HG02763 (cell line): ENCODE measurements around the gene MCF2L.

Source experiments
- ATAC-seq: cut with Tn5 transposase; IDR thresholded peaks from one replicate; pipeline ENCODE4 v1.9.1; 2021; ENCODE audit warnings: mild to moderate bottlenecking, moderate library complexity; ENCODE audit not compliant: unreplicated experiment

The MCF2L gene

GRCh38 chr13:113014752-113015745 lies 46.0 kb downstream of the MCF2L start:
- ATAC-seq: no peak

- no peak for ATAC-seq
These were observed 47.0 kb downstream of the MCF2L start for GRCh38 chr13:113015826-113016525.

- no peak for ATAC-seq
These were observed 47.7 kb downstream of the MCF2L start for GRCh38 chr13:113016526-113017295.

- no peak for ATAC-seq
These were observed 48.6 kb downstream of the MCF2L start for GRCh38 chr13:113017506-113018215.

- no peak for ATAC-seq
These were observed 49.9 kb downstream of the MCF2L start for GRCh38 chr13:113018676-113019465.

- no peak for ATAC-seq
These were observed 51.5 kb downstream of the MCF2L start for GRCh38 chr13:113020323-113021080.

- ATAC-seq: no peak
These were observed 52.4 kb downstream of the MCF2L start for GRCh38 chr13:113021391-113021790.

- ATAC-seq: no peak
These were observed 52.8 kb downstream of the MCF2L start for GRCh38 chr13:113021811-113022210.

- ATAC-seq: no peak
These were observed 53.4 kb downstream of the MCF2L start for GRCh38 chr13:113022391-113022744.

GRCh38 chr13:113022745-113023574 lies 53.9 kb downstream of the MCF2L start:
- ATAC-seq: no peak

GRCh38 chr13:113023694-113024430 lies 54.8 kb downstream of the MCF2L start:
- ATAC-seq: no peak

- ATAC-seq: no peak
These were observed 55.5 kb downstream of the MCF2L start for GRCh38 chr13:113024466-113024865.

GRCh38 chr13:113026391-113026910 lies 57.4 kb downstream of the MCF2L start:
- ATAC-seq: no peak

- ATAC-seq: no peak
These were observed 58.1 kb downstream of the MCF2L start for GRCh38 chr13:113027095-113027494.

- ATAC-seq: no peak
These were observed 58.6 kb downstream of the MCF2L start for GRCh38 chr13:113027566-113027965.

- ATAC-seq: no peak
These were observed 59.5 kb downstream of the MCF2L start for GRCh38 chr13:113028336-113029060.

- ATAC-seq: no peak
These were observed 60.0 kb downstream of the MCF2L start for GRCh38 chr13:113029061-113029445.
